OCI-LY7 (cell line): ENCODE data around the gene SLC9A3. TPM values are rescaled to one million over a fixed set of nuclear protein-coding genes. Genes with fewer than 3 reads are reported as not detected.

Experiments
- BruUV-seq: library from RNA; stranded (reverse); fragments of 400-500 nt; replicated peaks from 2 replicates; lab custom pipeline; 2021; lab: Mats Ljungman, UMichigan
- CTCF ChIA-PET: fragments of 300-600 bp; sonication (Branson Sonifier 250); formaldehyde crosslinking; loops from one replicate; lab custom pipeline; 2022; ENCODE audit warnings: antibody characterized with exemption; ENCODE audit not compliant: unreplicated experiment; lab: Charles Lee
- POLR2A ChIA-PET: fragments of 300-600 bp; sonication (Branson Sonifier 250); formaldehyde crosslinking; loops from one replicate; lab custom pipeline; 2022; ENCODE audit warnings: antibody characterized with exemption; lab: Charles Lee
- DNase-seq: peaks from one replicate; pipeline ENCODE4 v3.0.0-alpha.2; 2015; ENCODE audit warnings: low spot score
- H2AFZ ChIP-seq: fragments of 200-600 bp; sonication (generic), shearing (Covaris generic); 2 replicates; pipeline ENCODE4 v1.6.1; 2014; ENCODE audit warnings: mild to moderate bottlenecking, antibody characterized with exemption, low read length, moderate library complexity
- H3K27ac ChIP-seq: fragments of 200-600 bp; sonication (generic); 2 replicates; pipeline ENCODE4 v1.5.1; 2014; ENCODE audit warnings: mixed run types, low read depth, mild to moderate bottlenecking, moderate library complexity, low read length, inconsistent platforms; ENCODE audit not compliant: poor library complexity, severe bottlenecking
- H3K36me3 ChIP-seq: fragments of 200-600 bp; sonication (generic); 2 replicates; pipeline ENCODE4 v1.6.1; 2014; ENCODE audit warnings: mild to moderate bottlenecking, antibody characterized with exemption, low read length, moderate library complexity, mixed read lengths; ENCODE audit not compliant: insufficient read depth
- H3K4me1 ChIP-seq: fragments of 200-600 bp; sonication (generic); 2 replicates; pipeline ENCODE4 v1.5.1; 2014; ENCODE audit warnings: mild to moderate bottlenecking, low read length; ENCODE audit not compliant: insufficient read depth, poor library complexity, severe bottlenecking
- H3K4me2 ChIP-seq: fragments of 200-600 bp; sonication (generic); 2 replicates; pipeline ENCODE4 v1.6.1; 2014; ENCODE audit warnings: mild to moderate bottlenecking, low read length
- H3K4me3 ChIP-seq: fragments of 200-600 bp; sonication (generic); 2 replicates; pipeline ENCODE4 v1.5.1; 2014; ENCODE audit warnings: mild to moderate bottlenecking, low read depth, low read length; ENCODE audit not compliant: poor library complexity, severe bottlenecking
- H3K79me2 ChIP-seq: fragments of 200-600 bp; sonication (generic); 2 replicates; pipeline ENCODE4 v1.6.1; 2016; ENCODE audit warnings: low read depth, mild to moderate bottlenecking, low read length, moderate library complexity, mixed read lengths; ENCODE audit not compliant: insufficient read depth
- H3K9me2 ChIP-seq: fragments of 200-600 bp; sonication (generic); 2 replicates; pipeline ENCODE4 v1.6.1; 2016; ENCODE audit warnings: mild to moderate bottlenecking, low read length, mixed read lengths; ENCODE audit not compliant: insufficient read depth
- H3K9me3 ChIP-seq: fragments of 200-600 bp; sonication (generic); 2 replicates; pipeline ENCODE4 v1.6.1; 2014; ENCODE audit warnings: mild to moderate bottlenecking, mixed run types, low read length, mixed read lengths
- H4K20me1 ChIP-seq: fragments of 200-600 bp; sonication (generic); 2 replicates; pipeline ENCODE4 v1.6.1; 2014; ENCODE audit warnings: mild to moderate bottlenecking, antibody characterized with exemption, low read length, moderate library complexity, mixed read lengths; ENCODE audit not compliant: insufficient read depth
- EZH2phosphoT487 ChIP-seq: fragments of 200-600 bp; sonication (generic); IDR thresholded peaks from 2 replicates; pipeline ENCODE4 v1.6.1; 2018; ENCODE audit warnings: low read depth, borderline replicate concordance, mild to moderate bottlenecking, mixed run types, antibody characterized with exemption, low read length, moderate library complexity, mixed read lengths
- intact Hi-C: fragments of 100-400 bp; cut with micrococcal nuclease; formaldehyde crosslinking; loops from one replicate; pipeline ENCODE4 v1.10.0; 2022; ENCODE audit not compliant: unreplicated experiment
- total RNA-seq, 2 experiments: library from RNA; depleted of rRNA in 1 of 2; stranded (reverse); fragments of >200 nt in 1 of 2; shearing (Covaris generic) in 1 of 2; gene quantifications; 2 replicates each; pipeline ENCODE4 v1.2.3, GENCODE V29; 2014 to 2022
- TF ChIP-seq, protein P1 (sequence below): fragments of 200-600 bp; sonication (generic); conservative IDR thresholded peaks from 2 replicates; pipeline ENCODE4 v1.5.1; 2014; ENCODE audit warnings: mild to moderate bottlenecking, antibody characterized with exemption, low read length, moderate library complexity, mixed read lengths

Gene SLC9A3
- total RNA-seq, 2 experiments from 2014 or later = 2.0 to 4.3 TPM

DNA sequence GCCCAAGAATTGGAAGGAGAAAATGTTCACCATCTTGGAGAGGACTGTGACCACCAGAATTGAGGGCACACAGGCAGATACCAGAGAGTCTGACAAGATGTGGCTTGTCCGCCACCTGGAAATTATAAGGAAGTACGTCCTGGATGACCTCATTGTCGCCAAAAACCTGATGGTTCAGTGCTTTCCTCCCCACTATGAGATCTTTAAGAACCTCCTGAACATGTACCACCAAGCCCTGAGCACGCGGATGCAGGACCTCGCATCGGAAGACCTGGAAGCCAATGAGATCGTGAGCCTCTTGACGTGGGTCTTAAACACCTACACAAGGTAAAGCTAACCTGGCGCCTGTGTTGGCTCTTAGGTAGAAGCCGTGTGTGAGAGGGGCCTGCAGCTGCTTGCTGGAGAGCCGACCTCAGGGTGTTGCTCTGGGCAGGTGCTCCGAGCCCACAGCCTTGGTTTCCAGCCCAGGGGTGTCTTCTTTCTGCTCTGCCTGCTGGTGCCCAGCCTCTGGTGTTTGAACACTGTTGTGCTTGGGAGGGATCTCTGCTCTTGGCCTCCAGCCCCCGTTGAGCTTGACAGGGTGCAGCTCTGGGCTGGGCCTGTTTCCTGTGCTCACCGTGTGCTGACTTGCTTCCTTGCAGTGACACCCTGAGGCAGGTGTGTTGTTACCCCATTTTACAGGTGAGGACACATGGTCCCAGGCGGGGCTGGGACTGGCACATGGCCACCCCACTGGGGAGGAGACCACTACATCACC is 70.3 kb downstream of the SLC9A3 start:
- no TSS peak for BruUV-seq
- no peaks in the 10 kb centered on the region for H3K9me2 ChIP-seq
- H3K36me3 ChIP-seq = peaks cover 96% of the 10 kb centered on the region
- no peak overlapping the region for H3K4me3 ChIP-seq
- H3K79me2 ChIP-seq = peaks cover 4% of the 10 kb centered on the region; the same call in 1 of the 2 replicates
- H3K4me2 ChIP-seq = no peak overlapping the region
- no peak overlapping the region for H3K27ac ChIP-seq
- H3K9me3 ChIP-seq = peaks cover 18% of the 10 kb centered on the region; the same call in 1 of the 2 replicates
- intact Hi-C loops = no loop called here
- H4K20me1 ChIP-seq = no peaks in the 10 kb centered on the region
- no peak for DNase-seq
- TF ChIP-seq EZH2phosphoT487 = no peak
- TF ChIP-seq, protein P1, sequence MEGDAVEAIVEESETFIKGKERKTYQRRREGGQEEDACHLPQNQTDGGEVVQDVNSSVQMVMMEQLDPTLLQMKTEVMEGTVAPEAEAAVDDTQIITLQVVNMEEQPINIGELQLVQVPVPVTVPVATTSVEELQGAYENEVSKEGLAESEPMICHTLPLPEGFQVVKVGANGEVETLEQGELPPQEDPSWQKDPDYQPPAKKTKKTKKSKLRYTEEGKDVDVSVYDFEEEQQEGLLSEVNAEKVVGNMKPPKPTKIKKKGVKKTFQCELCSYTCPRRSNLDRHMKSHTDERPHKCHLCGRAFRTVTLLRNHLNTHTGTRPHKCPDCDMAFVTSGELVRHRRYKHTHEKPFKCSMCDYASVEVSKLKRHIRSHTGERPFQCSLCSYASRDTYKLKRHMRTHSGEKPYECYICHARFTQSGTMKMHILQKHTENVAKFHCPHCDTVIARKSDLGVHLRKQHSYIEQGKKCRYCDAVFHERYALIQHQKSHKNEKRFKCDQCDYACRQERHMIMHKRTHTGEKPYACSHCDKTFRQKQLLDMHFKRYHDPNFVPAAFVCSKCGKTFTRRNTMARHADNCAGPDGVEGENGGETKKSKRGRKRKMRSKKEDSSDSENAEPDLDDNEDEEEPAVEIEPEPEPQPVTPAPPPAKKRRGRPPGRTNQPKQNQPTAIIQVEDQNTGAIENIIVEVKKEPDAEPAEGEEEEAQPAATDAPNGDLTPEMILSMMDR = no peak
- POLR2A ChIA-PET = no interaction called here
- H3K4me1 ChIP-seq = no peaks in the 10 kb centered on the region
- CTCF ChIA-PET = no interaction called here
- no peak overlapping the region for H2AFZ ChIP-seq

DNA sequence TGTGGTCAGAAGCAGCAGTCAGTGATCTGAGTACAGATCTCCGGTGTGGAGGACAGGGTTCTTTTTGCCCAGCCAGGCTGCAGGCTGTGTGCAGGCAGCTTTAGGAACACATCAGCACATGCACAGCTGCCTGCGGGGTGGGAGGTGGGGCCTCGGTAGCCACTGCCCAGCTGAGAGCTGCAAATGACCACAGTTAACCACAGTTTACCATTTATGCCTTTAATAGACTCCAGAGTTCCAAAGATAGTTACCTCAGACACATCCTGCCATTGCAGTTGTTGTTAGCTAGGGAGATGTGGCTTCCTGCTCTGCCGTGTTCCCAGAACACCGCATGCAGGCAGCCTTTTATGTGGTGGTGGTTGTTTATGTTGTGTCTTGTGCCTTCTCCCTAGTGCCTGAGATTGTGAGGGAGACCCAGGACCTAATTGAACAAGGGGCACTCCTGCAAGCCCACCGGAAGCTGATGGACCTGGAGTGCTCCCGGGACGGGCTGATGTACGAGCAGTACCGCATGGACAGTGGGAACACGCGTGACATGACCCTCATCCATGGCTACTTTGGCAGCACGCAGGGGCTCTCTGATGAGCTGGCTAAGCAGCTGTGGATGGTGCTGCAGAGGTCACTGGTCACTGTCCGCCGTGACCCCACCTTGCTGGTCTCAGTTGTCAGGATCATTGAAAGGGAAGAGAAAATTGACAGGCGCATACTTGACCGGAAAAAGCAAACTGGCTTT is 71.1 kb downstream of the SLC9A3 start:
- TF ChIP-seq, protein P1 = no peak
- no peak for TF ChIP-seq EZH2phosphoT487
- Histone ChIP-seq H4K20me1 (no peaks in the 10 kb centered on the region), H3K9me3 (peaks cover 18% of the 10 kb centered on the region; the same call in 1 of the 2 replicates), H3K4me3 (no peak overlapping the region), H3K36me3 (peaks cover 96% of the 10 kb centered on the region), H3K4me2 (no peak overlapping the region), H3K27ac (no peak overlapping the region), H2AFZ (no peak overlapping the region), H3K4me1 (no peaks in the 10 kb centered on the region), H3K79me2 (peaks cover 4% of the 10 kb centered on the region; the same call in 1 of the 2 replicates), H3K9me2 (no peaks in the 10 kb centered on the region)
- no TSS peak for BruUV-seq
- intact Hi-C loops = no loop called here
- POLR2A ChIA-PET = no interaction called here
- CTCF ChIA-PET = no interaction called here
- no peak for DNase-seq
